Measurements from ENCODE around the gene OTUD1.

DNA sequence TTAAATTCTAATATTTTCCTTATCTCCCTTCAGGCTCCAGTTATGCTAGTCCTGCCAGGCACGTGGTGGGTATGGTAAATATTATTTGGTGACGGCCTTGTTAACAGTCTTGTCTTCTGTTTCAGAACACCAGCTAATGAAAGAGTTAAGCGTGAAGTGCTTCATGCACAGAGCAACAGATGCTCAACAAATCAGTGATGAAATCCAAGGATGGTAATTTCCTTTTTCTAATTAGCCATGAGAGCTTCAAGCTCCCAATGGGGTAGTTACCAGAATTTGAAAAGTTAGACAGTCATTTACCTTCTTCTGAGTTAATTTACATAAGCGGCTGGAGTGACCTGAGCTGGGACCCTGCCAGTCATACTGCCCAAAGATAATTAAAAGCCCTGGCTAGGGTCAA, 1.9 kb upstream of the OTUD1 start:
- TF ChIP-seq, protein P1, sequence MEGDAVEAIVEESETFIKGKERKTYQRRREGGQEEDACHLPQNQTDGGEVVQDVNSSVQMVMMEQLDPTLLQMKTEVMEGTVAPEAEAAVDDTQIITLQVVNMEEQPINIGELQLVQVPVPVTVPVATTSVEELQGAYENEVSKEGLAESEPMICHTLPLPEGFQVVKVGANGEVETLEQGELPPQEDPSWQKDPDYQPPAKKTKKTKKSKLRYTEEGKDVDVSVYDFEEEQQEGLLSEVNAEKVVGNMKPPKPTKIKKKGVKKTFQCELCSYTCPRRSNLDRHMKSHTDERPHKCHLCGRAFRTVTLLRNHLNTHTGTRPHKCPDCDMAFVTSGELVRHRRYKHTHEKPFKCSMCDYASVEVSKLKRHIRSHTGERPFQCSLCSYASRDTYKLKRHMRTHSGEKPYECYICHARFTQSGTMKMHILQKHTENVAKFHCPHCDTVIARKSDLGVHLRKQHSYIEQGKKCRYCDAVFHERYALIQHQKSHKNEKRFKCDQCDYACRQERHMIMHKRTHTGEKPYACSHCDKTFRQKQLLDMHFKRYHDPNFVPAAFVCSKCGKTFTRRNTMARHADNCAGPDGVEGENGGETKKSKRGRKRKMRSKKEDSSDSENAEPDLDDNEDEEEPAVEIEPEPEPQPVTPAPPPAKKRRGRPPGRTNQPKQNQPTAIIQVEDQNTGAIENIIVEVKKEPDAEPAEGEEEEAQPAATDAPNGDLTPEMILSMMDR (IDR thresholded peaks at IDR 0.05): no peak
- no peak for TF ChIP-seq POLR2A (IDR thresholded peaks at IDR 0.05)

All from testis (tissue), 2 donors.